K562 (cell line): Measurements from ENCODE around the gene GDF7. TPM values are rescaled to one million over a fixed set of nuclear protein-coding genes. Genes with fewer than 3 reads are reported as not detected.

Source experiments
- ATAC-seq: fragments of 200-7000 bp; cut with Tn5 transposase; 3 replicates; pipeline ENCODE4 v1.9.1; 2020; ENCODE audit warnings: moderate library complexity
- BruUV-seq: library from RNA; stranded (reverse); fragments of 400-500 nt; replicated peaks from 2 replicates; lab custom pipeline; 2021; lab: Mats Ljungman, UMichigan
- CTCF ChIA-PET: fragments of 300-600 bp; formaldehyde crosslinking; extraction: SDS; loops from one replicate; lab custom pipeline; 2021; ENCODE audit warnings: low intra/inter-chr PET ratio; lab: Yijun Ruan, JAX
- POLR2A ChIA-PET: fragments of 300-600, 350-650 bp; sonication (Branson Sonifier 250); formaldehyde crosslinking; extraction: SDS; loops from one replicate; lab custom pipeline; 2021; ENCODE audit warnings: antibody characterized with exemption, inconsistent platforms; lab: Yijun Ruan, JAX
- DNase-seq, 4 experiments: peaks; one replicate each; pipeline versions ENCODE4 v3.0.0 to v3.0.0-alpha.2; 2011 to 2018; ENCODE audit warnings: low spot score in 3 of 4, mixed read lengths in 3 of 4; ENCODE audit errors: extremely low read depth in 1 of 4
- FAIRE-seq: peaks from 2 replicates; lab custom pipeline; 2011; peaks lifted over from hg19 to GRCh38; lab: Jason Lieb, UNC
- H2AFZ ChIP-seq: 2 replicates; pipeline ENCODE4 v1.6.0; 2011; ENCODE audit warnings: low read depth, low read length, control low read depth, inconsistent platforms
- H3K27ac ChIP-seq: fragments of 200-600 bp; 3 replicates; pipeline ENCODE4 v1.8.0; 2011; ENCODE audit warnings: low read depth, mild to moderate bottlenecking, control low read depth, inconsistent platforms, low read length, moderate library complexity, mixed read lengths; ENCODE audit errors: extremely low read depth
- H3K27me3 ChIP-seq, 2 experiments: fragments of 300-600 bp in 1 of 2; 2 replicates in 1 of 2; 3 replicates in 1 of 2; pipeline versions ENCODE4 v1.6.0 to v1.8.0; 2011; ENCODE audit warnings: inconsistent platforms in 2 of 2, low read length in 2 of 2, mild to moderate bottlenecking in 1 of 2, mixed read lengths in 1 of 2, moderate library complexity in 1 of 2; ENCODE audit not compliant: control insufficient read depth in 2 of 2, insufficient read depth in 2 of 2
- H3K36me3 ChIP-seq: fragments of 300-600 bp; 3 replicates; pipeline ENCODE4 v1.8.0; 2011; ENCODE audit warnings: mild to moderate bottlenecking, low read length, inconsistent platforms; ENCODE audit not compliant: control insufficient read depth, insufficient read depth
- H3K4me1 ChIP-seq, 2 experiments: fragments of 200-600 bp in 1 of 2; replicated peaks in 1 of 2; 2 replicates in 1 of 2; 3 replicates in 1 of 2; pipeline versions ENCODE4 v1.5.1 to v1.8.0; 2011; ENCODE audit warnings: inconsistent platforms in 2 of 2, low read length in 2 of 2, mild to moderate bottlenecking in 1 of 2, mixed read lengths in 1 of 2, moderate library complexity in 1 of 2; ENCODE audit not compliant: control insufficient read depth in 2 of 2, insufficient read depth in 2 of 2
- H3K4me2 ChIP-seq: 2 replicates; pipeline ENCODE4 v1.6.1; 2011; ENCODE audit warnings: low read length, control low read depth, inconsistent platforms, mixed read lengths; ENCODE audit not compliant: insufficient read depth
- H3K4me3 ChIP-seq: fragments of 200-600 bp; sonication (generic), shearing (Covaris generic); 2 replicates; pipeline ENCODE4 v1.5.1; 2016; ENCODE audit warnings: control low read depth, inconsistent platforms
- H3K79me2 ChIP-seq: fragments of 200-600 bp; 3 replicates; pipeline ENCODE4 v1.8.0; 2011; ENCODE audit warnings: low read length, inconsistent platforms; ENCODE audit not compliant: control insufficient read depth, insufficient read depth
- H3K9ac ChIP-seq, 2 experiments: 2 replicates each; pipeline versions ENCODE4 v1.6.0 to v1.6.1; 2011; ENCODE audit warnings: low read depth in 2 of 2, low read length in 2 of 2, control low read depth in 1 of 2, inconsistent platforms in 1 of 2, mild to moderate bottlenecking in 1 of 2, mixed read lengths in 1 of 2; ENCODE audit not compliant: insufficient read depth in 1 of 2
- H3K9me1 ChIP-seq: one replicate; pipeline ENCODE4 v1.6.0; 2011; ENCODE audit warnings: inconsistent platforms, mild to moderate bottlenecking, low read length, moderate library complexity; ENCODE audit not compliant: control insufficient read depth, insufficient read depth
- H3K9me3 ChIP-seq: replicated peaks from 2 replicates; pipeline ENCODE4 v1.5.1; 2011; ENCODE audit warnings: low read depth, low read length, inconsistent platforms; ENCODE audit not compliant: control insufficient read depth, insufficient read depth
- H4K20me1 ChIP-seq: replicated peaks from 2 replicates; pipeline ENCODE4 v1.6.1; 2011; ENCODE audit warnings: low read length, inconsistent platforms, mixed read lengths; ENCODE audit not compliant: control insufficient read depth, insufficient read depth
- PBX2 ChIP-seq, 2 experiments: IDR thresholded peaks in 1 of 2; conservative IDR thresholded peaks in 1 of 2; 2 replicates each; pipeline ENCODE4 v1.6.1; 2016; ENCODE audit warnings: low read depth in 2 of 2, mild to moderate bottlenecking in 1 of 2, missing compliant biosample characterization in 1 of 2, missing genetic modification characterization in 1 of 2, moderate library complexity in 1 of 2
- TEAD1 ChIP-seq, 2 experiments: fragments of 450-650 bp in 1 of 2; sonication (generic) in 1 of 2; formaldehyde crosslinking; IDR thresholded peaks; 2 replicates each; pipeline versions ENCODE4 v1.4.0 to v1.8.0; 2020 to 2022; ENCODE audit warnings: mild to moderate bottlenecking in 2 of 2, missing genetic modification reagents in 1 of 2
- WGBS: fragments of 100-300 bp; shearing (Covaris generic); methylation state at CpG from one replicate; pipeline ENCODE4 v1.1.6; 2016; ENCODE audit warnings: low coverage, mixed read lengths; ENCODE audit not compliant: insufficient coverage; ENCODE audit errors: missing lambda C conversion rate; 5-methylcytosine and 5-hydroxymethylcytosine counted together
- in situ Hi-C: fragments of 300-500 bp; cut with MboI; formaldehyde crosslinking; loops from 4 replicates; pipeline ENCODE4 v1.15.0; 2018; ENCODE audit warnings: inconsistent platforms, mixed read lengths
- intact Hi-C: fragments of 100-400 bp; cut with micrococcal nuclease; formaldehyde crosslinking; loops from 2 replicates; pipeline ENCODE4 v1.14.2; 2022
- polyA plus RNA-seq, 8 experiments: library from polyadenylated mRNA; depleted of rRNA in 4 of 8; stranded (reverse) in 5 of 8; unstranded in 3 of 8; fragments of >200 nt; fragmentation: Nextera tagmentation in 2 of 8; fragmentation: Illumina TruSeq in 1 of 8; extraction: Ambion mirVana in 2 of 8; extraction: Trizol in 1 of 8; gene quantifications; 2 replicates each; pipeline versions ENCODE4 v1.2.1 to v1.2.3, GENCODE V29; 2011 to 2014; ENCODE audit warnings: inconsistent platforms in 1 of 8, missing spikeins in 1 of 8
- total RNA-seq, 7 experiments: library from RNA; depleted of rRNA in 6 of 7; stranded (reverse); fragments of >200 nt in 6 of 7; fragmentation: Illumina TruSeq in 2 of 7; extraction: Trizol in 2 of 7; gene quantifications; 2 replicates each; pipeline versions ENCODE4 v1.2.1 to v1.2.3, GENCODE V29; 2011 to 2021; ENCODE audit warnings: low replicate concordance in 1 of 7

Gene GDF7
- total and polyA plus RNA-seq, 9 of the 15 experiments (the other 6 are each of a cell fraction or from before 2014, with no cell fraction given) = 0.01 TPM; not detected in 7

- H4K20me1 ChIP-seq = no peaks in the 10 kb centered on the region
- ChIA-PET POLR2A (no interaction called here), CTCF (interaction anchor here (0.7 kb wide), 1 partner anchor 390 kb away, joined by 4 read pairs; no protein-coding TSS in a partner anchor)
- no peak overlapping the region for H3K27ac ChIP-seq
- no peak for TF ChIP-seq TEAD1 (CRISPR knock-in tag; IDR thresholded peaks at IDR 0.05)
- no peak for TF ChIP-seq PBX2 (CRISPR knock-in tag; IDR thresholded peaks at IDR 0.05; ENCODE audit: low read depth)
- TF ChIP-seq PBX2 (tag; conservative IDR thresholded peaks at IDR 0.05; ENCODE audit: low read depth) = 0 out of 2 replicates have a peak, but pooled peaks have one; percentile 13
- FAIRE-seq = no peak
- whole genome bisulfite sequencing = 65% methylated on average over 4 of the region's 4 CpGs
- no peaks in the 10 kb centered on the region for H3K27me3 ChIP-seq
- H3K4me2 ChIP-seq = no peak overlapping the region
- H3K4me1 ChIP-seq = no peaks in the 10 kb centered on the region
- H2AFZ ChIP-seq = no peak overlapping the region
- BruUV-seq = no TSS peak
- no peaks in the 10 kb centered on the region for H3K79me2 ChIP-seq
- no peaks in the 10 kb centered on the region; the same call in 1 of the 3 replicates for H3K36me3 ChIP-seq
- H3K4me3 ChIP-seq = no peak overlapping the region
- no peak for DNase-seq
- in situ Hi-C loops = no loop called here
- intact Hi-C loops = no loop called here
- no peak for ATAC-seq
- H3K9me3 ChIP-seq = no peaks in the 10 kb centered on the region
- no peak overlapping the region for H3K9ac ChIP-seq
- H3K9me1 ChIP-seq = no peaks in the 10 kb centered on the region
Observed at GRCh38 chr2:20728114-20728758, 61.3 kb downstream of the GDF7 start.

Other genes with a start within 250 kb of the GDF7 start
- 4.2 and 4.8 TPM in 2 replicates for gene RHOB, start 220.1 kb upstream of the GDF7 start, total RNA-seq (2014; rRNA removed)
- 0.87 and 0.99 TPM in 2 replicates for gene RHOB, start 220.1 kb upstream of the GDF7 start, total RNA-seq (2014; rRNA removed; fragmentation: Illumina TruSeq; extraction: Trizol)
- gene RHOB, start 220.1 kb upstream of the GDF7 start, total RNA-seq (2015; rRNA removed; fragmentation: Illumina TruSeq; extraction: Trizol) = 0.72 and 0.90 TPM in 2 replicates
- gene RHOB, start 220.1 kb upstream of the GDF7 start, total RNA-seq (2021) = 3.3 and 4.2 TPM in 2 replicates
- gene RHOB, start 220.1 kb upstream of the GDF7 start, polyA plus RNA-seq (2011; rRNA removed) = 1.1 and 1.5 TPM in 2 replicates
- 1.3 and 1.4 TPM in 2 replicates for gene RHOB, start 220.1 kb upstream of the GDF7 start, polyA plus RNA-seq (2014; fragmentation: Illumina TruSeq; extraction: Trizol)
- gene RHOB, start 220.1 kb upstream of the GDF7 start, polyA plus RNA-seq (2014; fragmentation: Nextera tagmentation; extraction: Ambion mirVana) = under 1 TPM; 0.07 to 0.17 TPM
- 2.1 and 2.6 TPM in 2 replicates for gene RHOB, start 220.1 kb upstream of the GDF7 start, polyA plus RNA-seq (2014; rRNA removed)
- 6.5 and 6.7 TPM in 2 replicates for gene HS1BP3, start 16.0 kb upstream of the GDF7 start, total RNA-seq (2014; rRNA removed)
- gene HS1BP3, start 16.0 kb upstream of the GDF7 start, total RNA-seq (2014; rRNA removed; fragmentation: Illumina TruSeq; extraction: Trizol) = 2.0 and 3.5 TPM in 2 replicates
- gene HS1BP3, start 16.0 kb upstream of the GDF7 start, total RNA-seq (2015; rRNA removed; fragmentation: Illumina TruSeq; extraction: Trizol) = 7.6 and 8.3 TPM in 2 replicates
- gene HS1BP3, start 16.0 kb upstream of the GDF7 start, total RNA-seq (2021) = 7.4 and 7.5 TPM in 2 replicates
- gene HS1BP3, start 16.0 kb upstream of the GDF7 start, polyA plus RNA-seq (2011; rRNA removed) = 3.0 and 6.5 TPM in 2 replicates
- gene HS1BP3, start 16.0 kb upstream of the GDF7 start, polyA plus RNA-seq (2014; fragmentation: Illumina TruSeq; extraction: Trizol) = 5.9 and 6.9 TPM in 2 replicates
- gene HS1BP3, start 16.0 kb upstream of the GDF7 start, polyA plus RNA-seq (2014; fragmentation: Nextera tagmentation; extraction: Ambion mirVana) = under 1 TPM; 0.41 to 0.63 TPM
- gene HS1BP3, start 16.0 kb upstream of the GDF7 start, polyA plus RNA-seq (2014; rRNA removed) = 5.9 and 6.2 TPM in 2 replicates
- 22.3 and 26.5 TPM in 2 replicates for gene LDAH, start 156.0 kb downstream of the GDF7 start, total RNA-seq (2014; rRNA removed)
- gene LDAH, start 156.0 kb downstream of the GDF7 start, total RNA-seq (2014; rRNA removed; fragmentation: Illumina TruSeq; extraction: Trizol) = 50.8 and 56.3 TPM in 2 replicates
- gene LDAH, start 156.0 kb downstream of the GDF7 start, total RNA-seq (2015; rRNA removed; fragmentation: Illumina TruSeq; extraction: Trizol) = 38.7 and 40.0 TPM in 2 replicates
- 38.9 and 41.1 TPM in 2 replicates for gene LDAH, start 156.0 kb downstream of the GDF7 start, total RNA-seq (2021)
- gene LDAH, start 156.0 kb downstream of the GDF7 start, polyA plus RNA-seq (2011; rRNA removed) = 45.9 and 60.1 TPM in 2 replicates
- gene LDAH, start 156.0 kb downstream of the GDF7 start, polyA plus RNA-seq (2014; fragmentation: Illumina TruSeq; extraction: Trizol) = 42.8 and 48.6 TPM in 2 replicates
- 10 to 100 TPM; 38.4 to 44.7 TPM for gene LDAH, start 156.0 kb downstream of the GDF7 start, polyA plus RNA-seq (2014; fragmentation: Nextera tagmentation; extraction: Ambion mirVana)
- 22.8 and 28.3 TPM in 2 replicates for gene LDAH, start 156.0 kb downstream of the GDF7 start, polyA plus RNA-seq (2014; rRNA removed)